Measurements from ENCODE around the gene MAMSTR. TPM values are rescaled to one million over a fixed set of nuclear protein-coding genes. Genes with fewer than 3 reads are reported as not detected.
A peak's percentile ranks its signal among the peaks of the same experiment; 100 is the strongest.
"Not testable (repeated sequence)": the region's sequence is repeated elsewhere in the genome, so short reads cannot be mapped to it uniquely, and the experiment has no call there.

MAMSTR gene
- total and polyA plus RNA-seq, 4 donors: 0.48 to 1.5 (median 1.2) TPM

DNA sequence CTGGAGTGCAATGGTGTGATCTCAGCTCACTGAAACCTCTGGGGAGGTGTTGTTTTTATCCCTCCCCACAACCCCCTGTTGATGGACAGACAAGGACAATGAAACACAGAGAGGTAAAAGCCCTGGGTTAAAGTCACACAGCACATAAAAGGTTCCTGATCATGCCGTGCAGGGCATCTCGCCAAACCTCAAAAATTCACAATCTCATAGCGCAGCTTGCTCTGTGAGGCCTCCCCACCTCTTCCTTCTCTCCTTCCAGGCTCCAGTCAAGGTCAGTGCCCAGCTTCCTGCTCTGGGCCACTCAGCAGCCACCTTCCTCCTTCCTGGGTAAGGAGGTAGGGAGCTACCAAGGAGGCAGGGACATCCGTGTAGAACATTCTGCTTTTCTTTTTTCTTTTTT is 21.5 kb downstream of the MAMSTR start:
- H3K36me3 ChIP-seq (ENCODE audit: control insufficient read depth in 4 of 4, insufficient read depth in 4 of 4, low read length in 4 of 4): peaks cover 0 to 3% (median under 1%) of the 10 kb centered on the region in 4 donors
- TF ChIP-seq, protein P1, sequence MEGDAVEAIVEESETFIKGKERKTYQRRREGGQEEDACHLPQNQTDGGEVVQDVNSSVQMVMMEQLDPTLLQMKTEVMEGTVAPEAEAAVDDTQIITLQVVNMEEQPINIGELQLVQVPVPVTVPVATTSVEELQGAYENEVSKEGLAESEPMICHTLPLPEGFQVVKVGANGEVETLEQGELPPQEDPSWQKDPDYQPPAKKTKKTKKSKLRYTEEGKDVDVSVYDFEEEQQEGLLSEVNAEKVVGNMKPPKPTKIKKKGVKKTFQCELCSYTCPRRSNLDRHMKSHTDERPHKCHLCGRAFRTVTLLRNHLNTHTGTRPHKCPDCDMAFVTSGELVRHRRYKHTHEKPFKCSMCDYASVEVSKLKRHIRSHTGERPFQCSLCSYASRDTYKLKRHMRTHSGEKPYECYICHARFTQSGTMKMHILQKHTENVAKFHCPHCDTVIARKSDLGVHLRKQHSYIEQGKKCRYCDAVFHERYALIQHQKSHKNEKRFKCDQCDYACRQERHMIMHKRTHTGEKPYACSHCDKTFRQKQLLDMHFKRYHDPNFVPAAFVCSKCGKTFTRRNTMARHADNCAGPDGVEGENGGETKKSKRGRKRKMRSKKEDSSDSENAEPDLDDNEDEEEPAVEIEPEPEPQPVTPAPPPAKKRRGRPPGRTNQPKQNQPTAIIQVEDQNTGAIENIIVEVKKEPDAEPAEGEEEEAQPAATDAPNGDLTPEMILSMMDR (IDR thresholded peaks at IDR 0.05; ENCODE audit: control extremely low read depth, extremely low read depth): no peak
- no peaks in the 10 kb centered on the region for H3K9me3 ChIP-seq (ENCODE audit: control insufficient read depth in 4 of 4, insufficient read depth in 3 of 4, low read length in 3 of 4)
- H3K27me3 ChIP-seq (ENCODE audit: control insufficient read depth in 3 of 3, insufficient read depth in 3 of 3, low read length in 2 of 3): peaks cover 0 to 13% (median 13%) of the 10 kb centered on the region in 3 donors
- H3K4me3 ChIP-seq: no peak overlapping the region
- H3K4me1 ChIP-seq (ENCODE audit: control insufficient read depth in 5 of 5, insufficient read depth in 5 of 5, low read length in 5 of 5): peaks cover 0 to 11% (median 0%) of the 10 kb centered on the region in 5 donors
- no peak overlapping the region for H3K9ac ChIP-seq (ENCODE audit: insufficient read depth in 1 of 2, low read length in 2 of 2)
- ATAC-seq (ENCODE audit: insufficient read depth, low FRiP score) (no peak), DNase-seq (no peak)
- peak overlapping the region in 1 of 2 donors; percentile 37 for H3K27ac ChIP-seq (ENCODE audit: low read depth in 1 of 2, low read length in 1 of 2)
- 17 to 21% methylated on average over 4 of the region's 4 CpGs for WGBS, 2 donors

DNA sequence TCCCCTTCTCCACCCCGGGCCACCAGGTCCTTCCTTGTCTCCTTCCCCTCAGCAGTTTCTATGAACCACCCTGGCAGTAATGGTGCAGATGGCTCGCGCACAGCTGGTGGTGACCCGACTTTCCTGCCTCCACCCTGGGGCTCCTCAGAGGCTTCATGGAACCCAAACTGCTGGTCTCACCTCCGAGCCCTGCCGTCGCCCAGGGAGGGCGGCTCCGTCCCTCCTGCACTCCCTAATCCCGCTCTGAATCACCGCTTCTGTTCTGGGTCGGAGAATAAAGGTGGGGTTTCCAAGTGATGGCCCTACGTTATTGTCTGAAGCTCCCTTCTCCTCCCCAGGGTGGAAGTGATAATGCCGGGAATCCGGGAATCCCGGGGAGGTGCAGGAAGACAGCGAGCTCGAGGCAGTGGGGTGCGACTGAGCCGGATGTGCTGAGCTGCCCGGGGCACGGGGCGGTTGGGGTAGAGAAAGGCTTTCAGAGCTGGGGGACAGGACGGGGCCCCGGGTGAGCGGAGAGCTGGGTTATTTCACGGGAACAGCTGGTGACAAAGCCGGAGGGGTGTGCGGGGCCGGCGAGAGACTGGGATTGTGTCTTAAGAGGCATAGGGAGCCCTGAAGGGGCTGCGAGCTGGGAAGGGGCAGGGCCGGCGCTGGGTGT is 23.0 kb downstream of the MAMSTR start:
- Histone ChIP-seq H3K9me3 (ENCODE audit: control insufficient read depth in 4 of 4, insufficient read depth in 3 of 4, low read length in 3 of 4) (no peaks in the 10 kb centered on the region), H3K9ac (ENCODE audit: insufficient read depth in 1 of 2, low read length in 2 of 2) (no peak overlapping the region), H3K36me3 (ENCODE audit: control insufficient read depth in 4 of 4, insufficient read depth in 4 of 4, low read length in 4 of 4) (no peaks in the 10 kb centered on the region), H3K4me3 (peak overlapping the region; percentile 6), H3K4me1 (ENCODE audit: control insufficient read depth in 5 of 5, insufficient read depth in 5 of 5, low read length in 5 of 5) (peaks cover 0 to 11% (median 0%) of the 10 kb centered on the region in 5 donors), H3K27me3 (ENCODE audit: control insufficient read depth in 3 of 3, insufficient read depth in 3 of 3, low read length in 2 of 3) (peaks cover 0 to 13% (median 13%) of the 10 kb centered on the region in 3 donors), H3K27ac (ENCODE audit: low read depth in 1 of 2, low read length in 1 of 2) (peak overlapping the region in 1 of 2 donors; percentile 26)
- TF ChIP-seq, protein P1 (IDR thresholded peaks at IDR 0.05; ENCODE audit: control extremely low read depth, extremely low read depth): no peak
- 3 to 4% methylated on average over 34 of the region's 34 CpGs for WGBS, 2 donors
- peak in 1 of 3 donors; percentile 14 for DNase-seq
- no peak for ATAC-seq (ENCODE audit: insufficient read depth, low FRiP score)

DNA sequence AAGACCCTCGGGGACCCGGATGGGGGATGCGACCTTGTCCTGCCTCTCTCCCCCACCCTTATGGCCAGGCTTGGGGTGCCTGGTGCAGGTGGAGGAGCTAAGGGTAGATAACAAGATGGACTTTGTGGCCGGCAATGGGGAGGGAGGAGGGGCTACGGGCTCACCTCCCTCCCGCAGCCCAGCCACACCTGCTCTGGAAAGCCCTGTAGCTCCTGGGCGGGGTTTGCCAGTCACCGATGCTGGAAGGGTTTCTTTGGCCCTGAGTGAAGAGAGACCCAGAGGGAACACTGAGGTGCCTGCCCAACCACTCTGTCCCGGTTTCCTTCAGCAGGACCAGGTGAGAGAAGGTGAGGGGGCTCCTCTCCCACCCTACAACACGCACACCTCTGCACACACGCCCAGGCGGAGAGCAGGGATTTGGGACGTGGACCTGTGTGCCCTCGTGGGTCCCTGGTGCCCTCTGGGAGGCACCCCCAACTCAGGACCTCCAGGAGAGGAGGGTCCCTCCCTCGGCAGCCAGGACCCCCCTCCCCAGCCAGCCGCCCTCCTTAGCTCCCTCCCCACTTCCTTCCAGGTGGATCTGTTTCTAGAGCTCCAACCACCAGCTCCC is 23.7 kb downstream of the MAMSTR start, which contains the start of gene FUT2:
FUT2 (plus strand) TSS at position 229 of the 610 bp plus-strand sequence. CDS start 6,986 bp downstream, outside the sequence.
- Histone ChIP-seq H3K36me3 (ENCODE audit: control insufficient read depth in 4 of 4, insufficient read depth in 4 of 4, low read length in 4 of 4) (no peaks in the 10 kb centered on the region), H3K9me3 (ENCODE audit: control insufficient read depth in 4 of 4, insufficient read depth in 3 of 4, low read length in 3 of 4) (no peaks in the 10 kb centered on the region), H3K9ac (ENCODE audit: insufficient read depth in 1 of 2, low read length in 2 of 2) (no peak within 1 kb of the TSS), H3K4me3 (peak within 1 kb of the TSS; percentile 6), H3K4me1 (ENCODE audit: control insufficient read depth in 5 of 5, insufficient read depth in 5 of 5, low read length in 5 of 5) (peaks cover 0 to 11% (median 0%) of the 10 kb centered on the region in 5 donors), H3K27ac (ENCODE audit: low read depth in 1 of 2, low read length in 1 of 2) (peak within 1 kb of the TSS in 1 of 2 donors; percentile 26), H3K27me3 (ENCODE audit: control insufficient read depth in 3 of 3, insufficient read depth in 3 of 3, low read length in 2 of 3) (peaks cover 0 to 13% (median 13%) of the 10 kb centered on the region in 3 donors)
- TF ChIP-seq, protein P1 (IDR thresholded peaks at IDR 0.05; ENCODE audit: control extremely low read depth, extremely low read depth): no peak
- WGBS, 2 donors: 43 to 50% methylated on average over 16 of the region's 16 CpGs
- ATAC-seq (ENCODE audit: insufficient read depth, low FRiP score): no peak
- no peak for DNase-seq

DNA sequence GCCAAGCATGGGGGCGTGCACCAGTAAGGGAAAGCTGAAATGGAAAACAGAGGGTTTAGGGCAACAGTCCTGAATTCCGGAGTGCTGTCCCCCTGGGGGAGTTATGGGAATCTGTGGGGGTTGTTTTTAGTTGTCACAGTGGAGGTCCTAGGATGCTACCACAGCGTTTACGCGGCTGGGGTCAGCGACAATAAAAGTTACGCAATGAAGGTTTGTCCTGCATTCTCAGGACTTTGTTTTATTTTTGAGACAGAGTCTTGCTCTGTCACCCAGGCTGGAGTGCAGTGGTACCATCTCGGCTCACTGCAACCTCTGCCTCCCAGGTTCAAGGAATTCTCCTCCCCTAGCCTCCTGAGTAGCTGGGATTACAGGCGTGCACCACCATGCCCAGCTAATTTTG is 25.9 kb downstream of the MAMSTR start:
- H3K27ac ChIP-seq (ENCODE audit: low read depth in 1 of 2, low read length in 1 of 2); ATAC-seq (ENCODE audit: insufficient read depth, low FRiP score); H3K4me3 ChIP-seq; H3K9ac ChIP-seq (ENCODE audit: insufficient read depth in 1 of 2, low read length in 2 of 2); DNase-seq; H3K9me3 ChIP-seq (ENCODE audit: control insufficient read depth in 4 of 4, insufficient read depth in 3 of 4, low read length in 3 of 4); H3K36me3 ChIP-seq (ENCODE audit: control insufficient read depth in 4 of 4, insufficient read depth in 4 of 4, low read length in 4 of 4): not testable (repeated sequence)
- 83 to 93% methylated on average over 9 of the region's 9 CpGs for WGBS, 2 donors
- Histone ChIP-seq H3K4me1 (ENCODE audit: control insufficient read depth in 5 of 5, insufficient read depth in 5 of 5, low read length in 5 of 5) (peaks cover 0 to 11% (median 0%) of the 10 kb centered on the region in 5 donors), H3K27me3 (ENCODE audit: control insufficient read depth in 3 of 3, insufficient read depth in 3 of 3, low read length in 2 of 3) (peaks cover 0 to 13% (median 13%) of the 10 kb centered on the region in 3 donors)
